ENCODE measurements around the gene RBM44.
"Not testable (repeated sequence)": the region's sequence is repeated elsewhere in the genome, so short reads cannot be mapped to it uniquely, and the experiment has no call there.

Gene RBM44

GRCh38 chr2:237783678-237784077 lies 14.9 kb upstream of the RBM44 start:
- DNase-seq = not testable (repeated sequence)

- DNase-seq = no peak
These were observed 11.6 kb upstream of the RBM44 start for GRCh38 chr2:237786936-237787335.

- no peak for DNase-seq
These were observed 8.2 kb upstream of the RBM44 start for GRCh38 chr2:237790353-237790752.

GRCh38 chr2:237791977-237792727 lies 6.4 kb upstream of the RBM44 start:
- no peak for DNase-seq

- no peak for DNase-seq
These were observed 1.3 kb upstream of the RBM44 start for GRCh38 chr2:237797253-237797652.

- DNase-seq = no peak
These were observed 465 bp downstream of the RBM44 start for GRCh38 chr2:237799060-237799428.

- no peak for DNase-seq
These were observed 2.9 kb downstream of the RBM44 start for GRCh38 chr2:237801466-237801865.

- no peak for DNase-seq
These were observed 7.8 kb downstream of the RBM44 start for GRCh38 chr2:237806334-237806733.

- no peak for DNase-seq
These were observed 17.1 kb downstream of the RBM44 start for GRCh38 chr2:237815637-237816036.

- no peak for DNase-seq
These were observed 18.0 kb downstream of the RBM44 start for GRCh38 chr2:237816531-237816930.

- no peak for DNase-seq
These were observed 19.5 kb downstream of the RBM44 start for GRCh38 chr2:237818066-237818473.

GRCh38 chr2:237819231-237819630 lies 20.7 kb downstream of the RBM44 start:
- DNase-seq = no peak

- no peak for DNase-seq
These were observed 21.8 kb downstream of the RBM44 start for GRCh38 chr2:237820421-237820820.

GRCh38 chr2:237823544-237823943 lies 25.0 kb downstream of the RBM44 start:
- no peak for DNase-seq

- no peak for DNase-seq
These were observed 25.5 kb downstream of the RBM44 start for GRCh38 chr2:237824085-237824484.

GRCh38 chr2:237827421-237827987 lies 28.9 kb downstream of the RBM44 start:
- no peak for DNase-seq

- DNase-seq = no peak
These were observed 31.9 kb downstream of the RBM44 start for GRCh38 chr2:237830522-237830921.

- no peak for DNase-seq
These were observed 35.0 kb downstream of the RBM44 start for GRCh38 chr2:237833546-237833945.

GRCh38 chr2:237835372-237835771 lies 36.8 kb downstream of the RBM44 start:
- DNase-seq = no peak

GRCh38 chr2:237841051-237841450 lies 42.5 kb downstream of the RBM44 start:
- no peak for DNase-seq

GRCh38 chr2:237848940-237849339 lies 50.4 kb downstream of the RBM44 start:
- DNase-seq = not testable (repeated sequence)

GRCh38 chr2:237854295-237854694 lies 55.7 kb downstream of the RBM44 start:
- DNase-seq = no peak

- DNase-seq = no peak
These were observed 59.2 kb downstream of the RBM44 start for GRCh38 chr2:237857791-237858190.

- peak; percentile 58 for DNase-seq
These were observed 59.9 kb downstream of the RBM44 start for GRCh38 chr2:237858294-237859081.

Measured in CD4-positive, alpha-beta T cell treated with Interleukin-10 for 1 hour (primary cell).